ENCODE results near the gene KPNA3.

GRCh38 chr13:49783865-49784264, 8.6 kb downstream of the KPNA3 start:
- TF ChIP-seq CTCF (IDR thresholded peaks at IDR 0.05) (no peak), POLR2AphosphoS5 (IDR thresholded peaks at IDR 0.05; ENCODE audit: low read depth, low read length) (no peak), REST (IDR thresholded peaks at IDR 0.05; ENCODE audit: insufficient read depth in 1 of 2, low read depth in 2 of 2, low read length in 1 of 2) (no peak), SIN3A (IDR thresholded peaks at IDR 0.05; ENCODE audit: borderline replicate concordance, insufficient read depth, low read depth, low read length) (no peak), TCF7L2 (IDR thresholded peaks at IDR 0.05; ENCODE audit: low read depth, low read length) (no peak)

Measured in Panc1 (cell line).